ENCODE measurements around the gene ANKRD10. TPM values are rescaled to one million over a fixed set of nuclear protein-coding genes. Genes with fewer than 3 reads are reported as not detected.
A peak's percentile ranks its signal among the peaks of the same experiment; 100 is the strongest.
"Not testable (repeated sequence)": the region's sequence is repeated elsewhere in the genome, so short reads cannot be mapped to it uniquely, and the experiment has no call there.

ANKRD10 gene
- total RNA-seq (10 to 100 TPM; 56.5 to 90.9 (median 61.6) TPM), polyA plus RNA-seq (41.1 TPM)
- long read RNA-seq, donor 1, transcript ANKRD10-201 (6 exons, 2,495 nt), result major isoform, 31 of 58 reads
- long read RNA-seq, donor 1, partial matches to known transcripts, result 9 of 58 reads
- long read RNA-seq, donor 1, other reads (novel, unspliced or antisense), result 16 of 58 reads
- long read RNA-seq, donor 2, transcript ANKRD10-201 (6 exons, 2,495 nt), result major isoform, 11 of 27 reads
- long read RNA-seq, donor 2, partial matches to known transcripts, result 1 of 27 reads
- long read RNA-seq, donor 2, other reads (novel, unspliced or antisense), result 15 of 27 reads
- long read RNA-seq, donor 3, transcript ANKRD10-201 (6 exons, 2,495 nt), result major isoform, 140 of 250 reads
- long read RNA-seq, donor 3, partial matches to known transcripts, result 44 of 250 reads
- long read RNA-seq, donor 3, other reads (novel, unspliced or antisense), result 64 of 250 reads
- long read RNA-seq, donor 4, transcript ANKRD10-201 (6 exons, 2,495 nt), result major isoform, 20 of 39 reads
- long read RNA-seq, donor 4, partial matches to known transcripts, result 6 of 39 reads
- long read RNA-seq, donor 4, other reads (novel, unspliced or antisense), result 13 of 39 reads

DNA sequence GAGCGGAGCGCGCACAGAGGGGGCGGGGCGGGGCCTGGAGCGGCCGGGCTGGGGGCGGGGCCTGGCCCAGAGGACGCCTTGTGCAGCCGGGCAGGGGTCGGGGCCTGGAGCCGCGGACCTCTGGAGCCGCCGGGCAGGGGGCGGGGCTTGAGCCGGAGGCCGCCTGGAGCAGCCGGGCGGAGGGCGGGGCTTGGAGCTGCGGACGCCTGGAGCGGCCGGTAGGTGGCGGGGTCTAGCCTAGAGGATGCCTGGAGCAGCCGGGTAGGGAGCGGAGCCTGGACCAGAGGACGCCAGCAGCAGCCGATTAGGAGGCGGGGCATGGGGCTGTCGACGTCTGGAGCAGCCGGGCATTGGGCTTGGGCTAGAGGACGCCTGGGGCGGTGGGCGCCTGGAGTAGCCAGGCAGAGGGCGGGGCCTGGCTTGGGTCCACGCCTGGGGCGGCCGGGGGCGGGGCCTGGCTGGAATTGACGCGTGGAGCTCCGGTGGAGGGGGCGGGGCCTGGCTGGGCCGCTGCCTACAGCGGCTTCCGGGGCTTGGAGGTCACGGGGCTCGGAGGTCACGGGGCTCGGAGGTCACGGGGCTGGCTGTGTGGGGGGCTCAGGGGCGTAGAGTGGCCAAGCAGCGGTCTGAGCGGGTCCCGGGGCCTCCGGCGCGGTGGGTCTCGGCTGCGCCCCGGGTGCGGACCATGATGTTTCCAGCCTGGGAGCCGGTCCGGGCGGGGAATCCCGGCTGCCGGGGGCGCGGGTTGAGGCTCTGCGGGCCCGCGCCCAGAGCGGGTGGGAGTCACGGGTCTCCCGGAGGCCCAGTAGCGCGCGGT lies at the start of gene ANKRD10:
TSS of gene ANKRD10 (minus strand) at position 13 of the 817 bp plus-strand sequence. CDS start 135 bp downstream, outside the sequence.
- intact Hi-C loops (cut with DNase I), result loop anchor here in 1 of 4 donors (10.0 kb wide), 2 partner anchors 240 to 300 kb away; no protein-coding TSS in a partner anchor
- under 1% methylated on average over 81 of the region's 81 CpGs for WGBS
- ATAC-seq (peak; percentile 96), DNase-seq (peak; percentile 99 to 100 (median 100))
- no peaks in the 10 kb centered on the region for H3K27me3 ChIP-seq (ENCODE audit: control insufficient read depth, insufficient read depth)
- peak within 1 kb of the TSS; percentile 97 for H3K27ac ChIP-seq (ENCODE audit: low read length)
- peak within 1 kb of the TSS; percentile 70 for H3K4me3 ChIP-seq (ENCODE audit: low read length)
- peaks cover 9% of the 10 kb centered on the region for H3K4me1 ChIP-seq (ENCODE audit: control insufficient read depth, insufficient read depth, low read length)
- no peaks in the 10 kb centered on the region for H3K9me3 ChIP-seq (ENCODE audit: control insufficient read depth, low read length)

DNA sequence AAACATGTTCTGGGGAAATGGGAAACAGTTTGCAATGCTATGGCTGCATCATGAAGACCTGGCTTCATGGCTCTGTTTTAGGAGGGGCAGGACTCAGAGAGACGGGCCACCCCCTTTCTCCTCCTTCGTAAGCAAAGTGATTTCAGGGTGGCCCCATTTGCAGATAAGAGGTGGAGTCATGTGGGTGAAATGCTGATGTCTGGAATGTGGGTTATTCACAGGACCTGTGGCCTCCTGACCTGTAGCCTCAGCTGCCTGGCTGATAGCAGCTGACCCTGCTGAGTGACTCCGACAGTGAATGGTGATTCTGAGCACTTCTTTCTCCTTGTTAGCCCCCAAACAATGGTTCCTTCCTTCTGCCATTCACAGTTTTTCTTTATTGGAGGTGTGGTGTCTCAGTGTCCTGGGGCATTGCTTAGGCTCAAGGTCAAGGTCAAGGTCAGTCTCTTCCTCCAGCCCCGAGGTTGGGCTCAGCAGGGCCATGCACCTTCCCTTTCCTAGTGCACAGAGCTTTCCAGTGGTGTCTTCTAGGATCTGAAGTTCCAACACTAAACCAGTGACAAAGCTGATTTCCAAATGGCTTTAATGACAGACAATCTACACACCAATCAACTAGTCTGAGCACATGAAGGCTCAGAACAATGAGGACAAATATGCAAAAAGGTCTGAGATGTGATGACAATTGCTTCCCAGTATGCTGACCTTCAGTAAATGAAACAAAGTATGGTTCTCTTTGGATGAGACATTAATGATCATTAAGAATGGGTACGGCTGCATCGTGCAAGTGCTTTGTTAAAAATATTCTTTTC lies 49.6 kb upstream of the ANKRD10 start:
- no peak overlapping the region for H3K4me3 ChIP-seq (ENCODE audit: low read length)
- no peak overlapping the region for H3K27ac ChIP-seq (ENCODE audit: low read length)
- WGBS, result 60% methylated on average over 6 of the region's 6 CpGs
- H3K27me3 ChIP-seq (ENCODE audit: control insufficient read depth, insufficient read depth), result no peaks in the 10 kb centered on the region
- no peak for DNase-seq
- ATAC-seq, result no peak
- peaks cover 5% of the 10 kb centered on the region for H3K9me3 ChIP-seq (ENCODE audit: control insufficient read depth, low read length)
- no peaks in the 10 kb centered on the region for H3K4me1 ChIP-seq (ENCODE audit: control insufficient read depth, insufficient read depth, low read length)
- intact Hi-C loops (cut with DNase I), result no loop called here

DNA sequence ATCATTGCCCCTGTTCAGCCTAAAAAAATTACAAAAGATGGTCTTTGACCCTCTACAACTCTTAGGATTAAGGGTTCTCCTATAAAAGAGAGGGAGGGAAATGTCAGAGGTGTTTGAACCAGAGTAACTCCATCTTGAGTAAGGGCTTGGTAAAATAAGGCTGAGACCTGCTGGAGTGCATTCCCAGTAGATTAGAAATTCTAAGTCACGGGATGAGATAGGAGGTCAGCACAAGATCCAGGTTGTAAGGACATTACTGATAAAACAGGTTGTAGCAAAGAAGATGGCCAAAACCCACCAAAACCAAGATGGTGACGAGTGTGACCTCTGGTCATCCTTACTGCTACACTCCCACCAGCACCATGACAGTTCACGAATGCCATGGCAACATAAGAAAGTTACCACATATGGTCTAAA lies 48.7 kb upstream of the ANKRD10 start:
- WGBS, result 78% methylated on average over 3 of the region's 3 CpGs
- H3K4me1 ChIP-seq (ENCODE audit: control insufficient read depth, insufficient read depth, low read length), result no peaks in the 10 kb centered on the region
- no peak overlapping the region for H3K4me3 ChIP-seq (ENCODE audit: low read length)
- H3K27ac ChIP-seq (ENCODE audit: low read length), result no peak overlapping the region
- ATAC-seq, result no peak
- intact Hi-C loops (cut with DNase I), result no loop called here
- no peak for DNase-seq
- no peaks in the 10 kb centered on the region for H3K27me3 ChIP-seq (ENCODE audit: control insufficient read depth, insufficient read depth)
- H3K9me3 ChIP-seq (ENCODE audit: control insufficient read depth, low read length), result peaks cover 5% of the 10 kb centered on the region

- 92% methylated on average over 1 of the region's 1 CpG for WGBS
- Histone ChIP-seq H3K9me3 (ENCODE audit: control insufficient read depth, low read length) (peaks cover 5% of the 10 kb centered on the region), H3K27me3 (ENCODE audit: control insufficient read depth, insufficient read depth) (no peaks in the 10 kb centered on the region), H3K4me1 (ENCODE audit: control insufficient read depth, insufficient read depth, low read length) (no peaks in the 10 kb centered on the region), H3K27ac (ENCODE audit: low read length) (no peak overlapping the region), H3K4me3 (ENCODE audit: low read length) (no peak overlapping the region)
- ATAC-seq (no peak), DNase-seq (no peak)
- intact Hi-C loops (cut with DNase I), result no loop called here
Observed at GRCh38 chr13:110961959-110962358, 47.1 kb upstream of the ANKRD10 start.

DNA sequence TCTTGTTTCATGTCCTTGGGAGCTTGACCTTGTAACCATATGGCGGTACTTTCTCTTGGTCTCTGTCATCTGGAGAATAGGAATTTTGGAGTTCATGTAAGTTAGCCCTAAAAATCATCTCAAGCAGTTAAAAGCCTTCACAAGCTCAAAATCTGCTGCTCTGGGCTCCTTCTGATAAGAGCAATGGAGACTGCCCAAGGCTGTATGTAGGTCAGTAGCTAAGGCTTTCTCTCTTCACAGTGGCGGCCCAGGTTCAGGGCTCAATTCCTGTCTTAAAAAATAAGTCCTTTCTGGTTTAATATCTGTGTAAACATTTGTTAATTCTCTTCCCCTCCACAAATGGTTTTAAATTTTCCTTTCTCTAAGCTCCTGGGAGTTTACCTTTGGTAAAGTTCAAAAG lies 45.3 kb upstream of the ANKRD10 start:
- peaks cover 2% of the 10 kb centered on the region for H3K9me3 ChIP-seq (ENCODE audit: control insufficient read depth, low read length)
- intact Hi-C loops (cut with DNase I), result no loop called here
- no peaks in the 10 kb centered on the region for H3K27me3 ChIP-seq (ENCODE audit: control insufficient read depth, insufficient read depth)
- H3K4me3 ChIP-seq (ENCODE audit: low read length), result no peak overlapping the region
- no peaks in the 10 kb centered on the region for H3K4me1 ChIP-seq (ENCODE audit: control insufficient read depth, insufficient read depth, low read length)
- H3K27ac ChIP-seq (ENCODE audit: low read length), result no peak overlapping the region
- 71% methylated on average over 2 of the region's 2 CpGs for WGBS
- DNase-seq (no peak), ATAC-seq (no peak)

DNA sequence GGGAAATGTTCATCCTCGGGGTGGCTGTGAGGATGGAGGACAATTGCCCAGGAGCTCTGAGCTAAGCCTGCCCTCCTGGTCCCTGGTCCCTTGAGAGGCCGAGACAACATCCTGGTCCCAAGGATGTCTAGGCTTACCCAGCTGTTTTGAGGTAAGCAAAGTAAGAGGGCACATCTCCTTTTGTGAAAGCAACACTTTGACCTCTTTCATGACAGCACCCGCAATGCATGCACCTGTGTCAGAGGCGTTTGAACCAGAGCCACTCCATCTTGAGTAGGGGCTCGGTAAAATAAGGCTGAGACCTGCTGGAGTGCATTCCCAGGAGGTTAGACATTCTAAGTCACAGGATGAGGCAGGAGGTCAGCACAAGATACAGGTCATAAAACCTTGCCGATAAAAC lies 43.1 kb upstream of the ANKRD10 start:
- 96% methylated on average over 6 of the region's 6 CpGs for WGBS
- no peaks in the 10 kb centered on the region for H3K9me3 ChIP-seq (ENCODE audit: control insufficient read depth, low read length)
- no peaks in the 10 kb centered on the region for H3K27me3 ChIP-seq (ENCODE audit: control insufficient read depth, insufficient read depth)
- ATAC-seq (no peak), DNase-seq (no peak)
- intact Hi-C loops (cut with DNase I), result loop anchor here in 1 of 4 donors (10.0 kb wide), 1 partner anchor 1437 kb away; no protein-coding TSS in a partner anchor
- no peak overlapping the region for H3K4me3 ChIP-seq (ENCODE audit: low read length)
- H3K4me1 ChIP-seq (ENCODE audit: control insufficient read depth, insufficient read depth, low read length), result no peaks in the 10 kb centered on the region
- H3K27ac ChIP-seq (ENCODE audit: low read length), result no peak overlapping the region

DNA sequence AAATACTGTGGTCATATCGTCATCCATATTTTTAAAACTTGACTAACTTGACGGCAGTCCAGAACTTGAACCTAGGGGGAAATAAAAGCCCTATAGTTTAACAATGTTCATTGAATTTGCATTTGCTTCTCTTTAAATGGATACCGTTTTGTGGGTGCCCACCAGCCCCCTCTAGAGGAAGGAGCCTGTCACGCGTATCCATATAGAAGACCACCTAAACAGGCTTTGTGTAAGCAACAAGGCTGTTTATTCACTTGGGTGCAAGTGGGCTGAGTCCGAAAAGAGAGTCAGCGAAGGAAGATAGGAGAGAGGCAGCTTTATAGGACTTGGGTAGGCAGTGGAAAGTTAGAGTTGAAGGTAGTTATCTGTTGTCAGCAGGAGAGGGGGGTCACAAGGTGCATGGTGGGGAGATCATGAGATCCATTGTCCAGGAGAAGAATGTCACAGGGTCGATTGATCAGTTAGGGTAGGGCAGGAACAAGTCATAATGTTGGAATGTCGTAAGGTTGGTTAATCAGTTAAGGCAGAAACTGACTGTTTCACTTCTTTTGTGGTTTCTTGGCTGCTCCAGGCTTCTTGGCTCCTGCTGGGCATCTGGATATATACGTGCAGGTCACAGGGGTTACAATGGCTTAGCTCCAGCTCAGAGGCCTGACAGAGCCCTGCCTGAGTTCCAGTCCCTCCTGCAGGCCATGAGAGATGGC lies 42.5 kb upstream of the ANKRD10 start:
- WGBS, result 78% methylated on average over 10 of the region's 10 CpGs
- no peaks in the 10 kb centered on the region for H3K9me3 ChIP-seq (ENCODE audit: control insufficient read depth, low read length)
- ATAC-seq (no peak), DNase-seq (no peak)
- no peaks in the 10 kb centered on the region for H3K27me3 ChIP-seq (ENCODE audit: control insufficient read depth, insufficient read depth)
- H3K4me3 ChIP-seq (ENCODE audit: low read length), result no peak overlapping the region
- H3K27ac ChIP-seq (ENCODE audit: low read length), result no peak overlapping the region
- no peaks in the 10 kb centered on the region for H3K4me1 ChIP-seq (ENCODE audit: control insufficient read depth, insufficient read depth, low read length)
- intact Hi-C loops (cut with DNase I), result loop anchor here in 1 of 4 donors (10.0 kb wide), 1 partner anchor 1437 kb away; no protein-coding TSS in a partner anchor

DNA sequence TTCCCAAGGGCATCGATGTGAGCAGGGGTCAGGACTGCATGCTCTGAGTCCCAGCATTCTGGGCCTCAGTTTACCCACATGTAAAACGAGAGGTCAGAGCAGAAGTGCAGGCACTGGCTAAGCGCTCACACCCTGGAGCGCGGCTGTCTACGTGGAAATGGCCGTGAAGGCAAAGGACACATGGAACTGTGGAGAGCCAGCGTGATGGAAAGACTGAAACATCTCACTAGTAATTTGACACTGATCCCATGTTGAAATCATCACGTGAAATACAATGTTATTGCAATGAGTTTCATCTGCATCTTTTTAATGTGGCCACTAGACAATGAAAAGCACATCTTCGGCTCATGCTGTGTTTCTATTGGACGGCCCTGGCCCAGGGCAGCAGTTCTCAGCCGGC lies 41.3 kb upstream of the ANKRD10 start:
- not testable (repeated sequence) for H3K27ac ChIP-seq (ENCODE audit: low read length); DNase-seq; H3K4me3 ChIP-seq (ENCODE audit: low read length); ATAC-seq; H3K4me1 ChIP-seq (ENCODE audit: control insufficient read depth, insufficient read depth, low read length); H3K27me3 ChIP-seq (ENCODE audit: control insufficient read depth, insufficient read depth); H3K9me3 ChIP-seq (ENCODE audit: control insufficient read depth, low read length)
- intact Hi-C loops (cut with DNase I), result loop anchor here in 1 of 4 donors (10.0 kb wide), 1 partner anchor 1439 kb away; no protein-coding TSS in a partner anchor
- WGBS, result 87% methylated on average over 11 of the region's 12 CpGs

GRCh38 chr13:110955608-110956007 lies 40.7 kb upstream of the ANKRD10 start:
- H3K27me3 ChIP-seq (ENCODE audit: control insufficient read depth, insufficient read depth); H3K4me3 ChIP-seq (ENCODE audit: low read length); H3K27ac ChIP-seq (ENCODE audit: low read length); ATAC-seq; DNase-seq; H3K9me3 ChIP-seq (ENCODE audit: control insufficient read depth, low read length); H3K4me1 ChIP-seq (ENCODE audit: control insufficient read depth, insufficient read depth, low read length): not testable (repeated sequence)
- WGBS, result 79% methylated on average over 7 of the region's 7 CpGs
- intact Hi-C loops (cut with DNase I), result loop anchor here in 1 of 4 donors (10.0 kb wide), 1 partner anchor 1439 kb away; no protein-coding TSS in a partner anchor

All from right cardiac atrium (tissue), 5 donors.